HepG2 (cell line): Measurements from ENCODE around the gene FOXK2. TPM values are rescaled to one million over a fixed set of nuclear protein-coding genes. Genes with fewer than 3 reads are reported as not detected.

ENCODE experiments used
- AGO1 ChIP-seq: fragments of 200-400 bp; formaldehyde crosslinking; IDR thresholded peaks from 2 replicates; pipeline ENCODE4 v1.6.1; 2017; ENCODE audit warnings: mild to moderate bottlenecking, low read depth, low read length, moderate library complexity; ENCODE audit not compliant: poor library complexity, severe bottlenecking
- BATF2 ChIP-seq: sonication (generic); formaldehyde crosslinking; IDR thresholded peaks from 2 replicates; pipeline ENCODE4 v1.8.0; 2022; ENCODE audit warnings: mild to moderate bottlenecking, missing genetic modification reagents, moderate library complexity
- BORCS8-MEF2B ChIP-seq: sonication (generic); formaldehyde crosslinking; IDR thresholded peaks from 2 replicates; pipeline ENCODE4 v1.8.0; 2022; ENCODE audit warnings: mild to moderate bottlenecking, missing genetic modification reagents
- CBX1 ChIP-seq: IDR thresholded peaks from one replicate; pipeline ENCODE4 v1.6.1; 2016; ENCODE audit warnings: antibody characterized with exemption, low read depth
- DR1 ChIP-seq: sonication (generic); formaldehyde crosslinking; IDR thresholded peaks from 2 replicates; pipeline ENCODE4 v1.8.0; 2021; ENCODE audit warnings: mild to moderate bottlenecking, missing genetic modification reagents, inconsistent platforms
- HNRNPK ChIP-seq: fragments of 200-400 bp; formaldehyde crosslinking; IDR thresholded peaks from 2 replicates; pipeline ENCODE4 v1.6.1; 2018; ENCODE audit warnings: low read length, low read depth, moderate library complexity, mild to moderate bottlenecking; ENCODE audit not compliant: poor library complexity, severe bottlenecking
- JUN ChIP-seq: sonication (generic); formaldehyde crosslinking; IDR thresholded peaks from 2 replicates; pipeline ENCODE4 v1.4.0; 2020; ENCODE audit warnings: mild to moderate bottlenecking, missing genetic modification reagents
- KMT2B ChIP-seq: IDR thresholded peaks from 2 replicates; pipeline ENCODE4 v1.6.1; 2016; ENCODE audit warnings: missing genetic modification reagents, missing compliant biosample characterization
- MXD3 ChIP-seq: IDR thresholded peaks from 2 replicates; pipeline ENCODE4 v1.6.1; 2016; ENCODE audit warnings: mild to moderate bottlenecking, missing biosample characterization, missing genetic modification reagents
- NFATC3 ChIP-seq: sonication (generic); formaldehyde crosslinking; IDR thresholded peaks from 2 replicates; pipeline ENCODE4 v1.5.1; 2020; ENCODE audit warnings: mild to moderate bottlenecking, missing genetic modification reagents
- PAXIP1 ChIP-seq: sonication (generic); formaldehyde crosslinking; conservative IDR thresholded peaks from 2 replicates; pipeline ENCODE4 v1.4.0; 2020; ENCODE audit warnings: mild to moderate bottlenecking, missing genetic modification reagents, moderate library complexity
- REST ChIP-seq, 2 experiments: IDR thresholded peaks; 2 replicates each; pipeline ENCODE4 v1.6.1; 2011 to 2012; ENCODE audit warnings: low read length in 2 of 2, borderline replicate concordance in 1 of 2, low read depth in 1 of 2, mild to moderate bottlenecking in 1 of 2, moderate library complexity in 1 of 2
- ZNF264 ChIP-seq: sonication (generic); formaldehyde crosslinking; IDR thresholded peaks from 2 replicates; pipeline ENCODE4 v1.4.0; 2020; ENCODE audit warnings: missing genetic modification reagents
- ZNF275 ChIP-seq: sonication (generic); formaldehyde crosslinking; IDR thresholded peaks from 2 replicates; pipeline ENCODE4 v1.8.0; 2022; ENCODE audit warnings: missing genetic modification reagents, mild to moderate bottlenecking, inconsistent platforms, borderline replicate concordance
- ZNF446 ChIP-seq: sonication (generic); formaldehyde crosslinking; IDR thresholded peaks from 2 replicates; pipeline ENCODE4 v1.5.0; 2020; ENCODE audit warnings: mild to moderate bottlenecking, missing genetic modification reagents
- ZNF468 ChIP-seq: sonication (generic); formaldehyde crosslinking; IDR thresholded peaks from 2 replicates; pipeline ENCODE4 v1.8.0; 2022; ENCODE audit warnings: mild to moderate bottlenecking, moderate library complexity, missing genetic modification reagents
- ZNF570 ChIP-seq: sonication (generic); formaldehyde crosslinking; IDR thresholded peaks from 2 replicates; pipeline ENCODE4 v1.4.0; 2020; ENCODE audit warnings: mild to moderate bottlenecking, missing genetic modification reagents, borderline replicate concordance
- ZNF749 ChIP-seq: sonication (generic); formaldehyde crosslinking; IDR thresholded peaks from 2 replicates; pipeline ENCODE4 v1.8.0; 2022; ENCODE audit warnings: mild to moderate bottlenecking, missing genetic modification reagents, moderate library complexity, borderline replicate concordance
- polyA plus RNA-seq, 8 experiments: library from polyadenylated mRNA; depleted of rRNA in 3 of 8; stranded (reverse) in 7 of 8; unstranded in 1 of 8; fragments of >200 nt; fragmentation: Illumina TruSeq in 4 of 8; extraction: Trizol in 4 of 8; gene quantifications; 2 replicates each; pipeline versions ENCODE4 v1.2.1 to v1.2.3, GENCODE V29; 2011 to 2016; ENCODE audit warnings: low read depth in 4 of 8, missing spikeins in 1 of 8, mixed read lengths in 1 of 8; ENCODE audit not compliant: insufficient read depth in 1 of 8
- total RNA-seq, 5 experiments: library from RNA; depleted of rRNA; stranded (reverse); fragments of >200 nt; fragmentation: Illumina TruSeq; extraction: Trizol; gene quantifications; 2 replicates each; pipeline ENCODE4 v1.2.3, GENCODE V29; 2016; ENCODE audit warnings: low read depth in 1 of 5

The FOXK2 gene
- total and polyA plus RNA-seq, 2 of the 13 experiments (the other 11 are each of a cell fraction or from before 2014, with no cell fraction given) = 67.1 to 67.2 TPM

GRCh38 chr17:82519971-82520903, 705 bp downstream of the FOXK2 start (continued):
- TF ChIP-seq PAXIP1 (CRISPR knock-in tag) (0 out of 2 replicates have a peak, but pooled peaks have one; percentile 8), BATF2 (CRISPR knock-in tag) (no peak), JUN (no peak), AGO1 (no peak), ZNF570 (CRISPR knock-in tag) (no peak), BORCS8-MEF2B (peak; percentile 33; the same call in 1 of the 2 replicates), ZNF264 (CRISPR knock-in tag) (no peak), ZNF749 (0 out of 2 replicates have a peak, but pooled peaks have one; percentile 29), MXD3 (peak; percentile 64; the same call in 1 of the 2 replicates), ZNF446 (CRISPR knock-in tag) (peak; percentile 89; the same call in 1 of the 2 replicates), CBX1 (no peak), ZNF275 (CRISPR knock-in tag) (peak; percentile 42; the same call in 1 of the 2 replicates), HNRNPK (peak; percentile 23), DR1 (CRISPR knock-in tag) (no peak), KMT2B (CRISPR knock-in tag) (peak; percentile 40; the same call in 1 of the 2 replicates), ZNF468 (0 out of 2 replicates have a peak, but pooled peaks have one; percentile 59), REST (IDR thresholded peaks at IDR 0.05; ENCODE audit: borderline replicate concordance in 1 of 2, low read depth in 1 of 2, low read length in 2 of 2) (no peak), NFATC3 (CRISPR knock-in tag) (no peak)
